ENCODE results near the gene PCDHB7. TPM values are rescaled to one million over a fixed set of nuclear protein-coding genes. Genes with fewer than 3 reads are reported as not detected.
"Not testable (repeated sequence)": the region's sequence is repeated elsewhere in the genome, so short reads cannot be mapped to it uniquely, and the experiment has no call there.

PCDHB7 gene
- total RNA-seq, 1 donor from 2014 or later: 1.5 TPM

DNA sequence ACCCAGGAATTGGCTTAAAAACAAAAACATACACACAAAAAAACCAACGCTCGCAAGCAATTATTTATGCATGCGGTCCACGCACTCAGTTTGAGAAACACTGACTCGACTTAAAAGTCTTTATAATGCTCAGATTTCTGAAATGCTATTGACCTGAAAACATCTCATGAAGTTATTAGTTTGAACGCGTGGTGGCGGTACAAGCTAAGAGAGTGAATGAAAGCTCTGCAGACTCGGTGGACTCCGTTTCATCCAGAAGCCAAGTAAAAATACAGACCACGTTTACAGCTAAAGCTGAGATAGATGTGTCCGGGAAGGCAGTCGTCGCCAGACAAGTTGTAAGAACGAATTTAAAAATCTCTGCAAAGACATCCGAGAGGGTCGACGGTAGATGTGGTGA, 22.6 kb upstream of the PCDHB7 start, which contains the start of gene PCDHB6:
PCDHB6 (plus strand) TSS at position 246 of the 400 bp plus-strand sequence. CDS start 201 bp downstream, outside the sequence.
- TF ChIP-seq, protein P1, sequence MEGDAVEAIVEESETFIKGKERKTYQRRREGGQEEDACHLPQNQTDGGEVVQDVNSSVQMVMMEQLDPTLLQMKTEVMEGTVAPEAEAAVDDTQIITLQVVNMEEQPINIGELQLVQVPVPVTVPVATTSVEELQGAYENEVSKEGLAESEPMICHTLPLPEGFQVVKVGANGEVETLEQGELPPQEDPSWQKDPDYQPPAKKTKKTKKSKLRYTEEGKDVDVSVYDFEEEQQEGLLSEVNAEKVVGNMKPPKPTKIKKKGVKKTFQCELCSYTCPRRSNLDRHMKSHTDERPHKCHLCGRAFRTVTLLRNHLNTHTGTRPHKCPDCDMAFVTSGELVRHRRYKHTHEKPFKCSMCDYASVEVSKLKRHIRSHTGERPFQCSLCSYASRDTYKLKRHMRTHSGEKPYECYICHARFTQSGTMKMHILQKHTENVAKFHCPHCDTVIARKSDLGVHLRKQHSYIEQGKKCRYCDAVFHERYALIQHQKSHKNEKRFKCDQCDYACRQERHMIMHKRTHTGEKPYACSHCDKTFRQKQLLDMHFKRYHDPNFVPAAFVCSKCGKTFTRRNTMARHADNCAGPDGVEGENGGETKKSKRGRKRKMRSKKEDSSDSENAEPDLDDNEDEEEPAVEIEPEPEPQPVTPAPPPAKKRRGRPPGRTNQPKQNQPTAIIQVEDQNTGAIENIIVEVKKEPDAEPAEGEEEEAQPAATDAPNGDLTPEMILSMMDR (IDR thresholded peaks at IDR 0.05; ENCODE audit: insufficient read depth, low read length, poor library complexity, severe bottlenecking): no peak
- no peak within 1 kb of the TSS for H3K4me3 ChIP-seq (ENCODE audit: low read depth, low read length)
- DNase-seq (ENCODE audit: low read depth): no peak
- H3K36me3 ChIP-seq (ENCODE audit: control insufficient read depth, insufficient read depth, low read length): no peaks in the 10 kb centered on the region
- H3K27me3 ChIP-seq (ENCODE audit: control insufficient read depth, insufficient read depth, low read length): no peaks in the 10 kb centered on the region

GRCh38 chr5:141150224-141150992, 22.0 kb upstream of the PCDHB7 start:
- Histone ChIP-seq H3K4me3 (ENCODE audit: low read depth, low read length) (no peak overlapping the region), H3K36me3 (ENCODE audit: control insufficient read depth, insufficient read depth, low read length) (no peaks in the 10 kb centered on the region), H3K27me3 (ENCODE audit: control insufficient read depth, insufficient read depth, low read length) (no peaks in the 10 kb centered on the region)
- DNase-seq (ENCODE audit: low read depth): no peak
- TF ChIP-seq, protein P1 (IDR thresholded peaks at IDR 0.05; ENCODE audit: insufficient read depth, low read length, poor library complexity, severe bottlenecking): no peak

- Histone ChIP-seq H3K27me3 (ENCODE audit: control insufficient read depth, insufficient read depth, low read length) (no peaks in the 10 kb centered on the region), H3K4me3 (ENCODE audit: low read depth, low read length) (no peak overlapping the region), H3K36me3 (ENCODE audit: control insufficient read depth, insufficient read depth, low read length) (no peaks in the 10 kb centered on the region)
- no peak for DNase-seq (ENCODE audit: low read depth)
- TF ChIP-seq, protein P1 (IDR thresholded peaks at IDR 0.05; ENCODE audit: insufficient read depth, low read length, poor library complexity, severe bottlenecking): no peak
Observed at GRCh38 chr5:141150993-141151325, 21.5 kb upstream of the PCDHB7 start.

DNA sequence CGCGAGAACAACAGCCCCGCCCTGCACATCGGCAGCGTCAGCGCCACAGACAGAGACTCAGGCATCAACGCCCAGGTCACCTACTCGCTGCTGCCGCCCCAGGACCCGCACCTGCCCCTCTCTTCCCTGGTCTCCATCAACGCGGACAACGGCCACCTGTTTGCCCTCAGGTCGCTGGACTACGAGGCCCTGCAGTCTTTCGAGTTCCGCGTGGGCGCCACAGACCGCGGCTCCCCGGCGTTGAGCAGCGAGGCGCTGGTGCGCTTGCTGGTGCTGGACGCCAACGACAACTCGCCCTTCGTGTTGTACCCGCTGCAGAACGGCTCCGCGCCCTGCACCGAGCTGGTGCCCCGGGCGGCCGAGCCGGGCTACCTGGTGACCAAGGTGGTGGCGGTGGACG, 20.8 kb upstream of the PCDHB7 start:
- DNase-seq (ENCODE audit: low read depth); H3K27me3 ChIP-seq (ENCODE audit: control insufficient read depth, insufficient read depth, low read length); H3K36me3 ChIP-seq (ENCODE audit: control insufficient read depth, insufficient read depth, low read length); H3K4me3 ChIP-seq (ENCODE audit: low read depth, low read length): not testable (repeated sequence)

DNA sequence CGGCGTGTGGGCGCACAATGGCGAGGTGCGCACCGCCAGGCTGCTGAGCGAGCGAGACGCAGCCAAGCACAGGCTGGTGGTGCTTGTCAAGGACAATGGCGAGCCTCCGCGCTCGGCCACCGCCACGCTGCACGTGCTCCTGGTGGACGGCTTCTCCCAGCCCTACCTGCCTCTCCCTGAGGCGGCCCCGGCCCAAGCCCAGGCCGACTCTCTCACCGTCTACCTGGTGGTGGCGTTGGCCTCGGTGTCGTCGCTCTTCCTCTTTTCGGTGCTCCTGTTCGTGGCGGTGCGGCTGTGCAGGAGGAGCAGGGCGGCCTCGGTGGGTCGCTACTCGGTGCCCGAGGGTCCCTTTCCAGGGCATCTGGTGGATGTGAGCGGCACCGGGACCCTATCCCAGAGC, 20.3 kb upstream of the PCDHB7 start:
- H3K4me3 ChIP-seq (ENCODE audit: low read depth, low read length); H3K27me3 ChIP-seq (ENCODE audit: control insufficient read depth, insufficient read depth, low read length); H3K36me3 ChIP-seq (ENCODE audit: control insufficient read depth, insufficient read depth, low read length); DNase-seq (ENCODE audit: low read depth): not testable (repeated sequence)

DNA sequence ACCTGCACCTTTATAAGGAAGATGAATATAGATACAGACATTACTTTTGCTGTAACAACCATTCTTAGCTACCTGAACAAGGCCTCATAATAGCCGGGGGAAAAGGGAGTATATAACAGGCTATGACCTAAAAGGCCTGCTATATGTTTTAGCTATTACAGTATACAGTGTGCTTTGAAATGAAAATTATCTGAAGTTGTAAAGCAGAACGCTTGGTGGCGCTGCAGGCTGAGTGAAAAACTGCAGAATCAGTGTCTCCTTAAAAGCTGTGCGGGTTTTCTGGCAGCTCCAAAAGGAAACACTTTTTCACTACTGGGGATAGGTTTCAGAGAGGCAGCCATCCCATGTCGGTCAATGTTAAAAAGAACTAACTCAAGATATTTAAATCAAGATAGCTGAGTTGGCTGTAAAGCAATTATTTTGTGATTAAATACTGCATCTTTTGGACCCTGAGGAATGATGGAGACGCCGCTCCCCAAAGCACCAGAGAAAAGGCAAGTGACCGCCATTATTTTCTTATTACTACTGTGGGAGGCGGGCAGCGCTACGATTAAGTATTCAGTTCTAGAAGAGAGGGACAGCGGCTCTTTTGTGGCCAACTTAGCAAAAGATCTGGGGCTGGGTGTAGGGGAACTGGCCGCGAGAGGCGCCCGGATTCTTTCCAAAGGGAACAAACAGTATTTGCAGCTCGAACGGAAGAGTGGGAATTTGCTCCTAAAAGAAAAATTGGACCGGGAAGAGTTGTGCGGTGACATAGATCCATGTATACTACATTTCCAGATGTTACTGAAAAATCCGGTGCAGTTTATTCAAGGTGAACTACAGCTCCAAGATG, 16.7 kb upstream of the PCDHB7 start:
- no peak overlapping the region for H3K4me3 ChIP-seq (ENCODE audit: low read depth, low read length)
- TF ChIP-seq, protein P1 (IDR thresholded peaks at IDR 0.05; ENCODE audit: insufficient read depth, low read length, poor library complexity, severe bottlenecking): no peak
- no peaks in the 10 kb centered on the region for H3K27me3 ChIP-seq (ENCODE audit: control insufficient read depth, insufficient read depth, low read length)
- no peaks in the 10 kb centered on the region for H3K36me3 ChIP-seq (ENCODE audit: control insufficient read depth, insufficient read depth, low read length)
- DNase-seq (ENCODE audit: low read depth): no peak

DNA sequence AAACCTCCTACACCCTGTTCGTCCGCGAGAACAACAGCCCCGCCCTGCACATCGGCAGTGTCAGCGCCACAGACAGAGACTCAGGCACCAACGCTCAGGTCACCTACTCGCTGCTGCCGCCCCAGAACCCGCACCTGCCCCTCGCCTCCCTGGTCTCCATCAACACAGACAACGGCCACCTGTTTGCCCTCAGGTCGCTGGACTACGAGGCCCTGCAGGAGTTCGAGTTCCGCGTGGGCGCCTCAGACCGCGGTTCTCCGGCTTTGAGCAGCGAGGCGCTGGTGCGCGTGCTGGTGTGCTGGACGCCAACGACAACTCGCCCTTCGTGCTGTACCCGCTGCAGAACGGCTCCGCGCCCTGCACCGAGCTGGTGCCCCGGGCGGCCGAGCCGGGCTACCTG, 15.1 kb upstream of the PCDHB7 start:
- DNase-seq (ENCODE audit: low read depth); H3K4me3 ChIP-seq (ENCODE audit: low read depth, low read length); H3K27me3 ChIP-seq (ENCODE audit: control insufficient read depth, insufficient read depth, low read length); H3K36me3 ChIP-seq (ENCODE audit: control insufficient read depth, insufficient read depth, low read length): not testable (repeated sequence)

DNA sequence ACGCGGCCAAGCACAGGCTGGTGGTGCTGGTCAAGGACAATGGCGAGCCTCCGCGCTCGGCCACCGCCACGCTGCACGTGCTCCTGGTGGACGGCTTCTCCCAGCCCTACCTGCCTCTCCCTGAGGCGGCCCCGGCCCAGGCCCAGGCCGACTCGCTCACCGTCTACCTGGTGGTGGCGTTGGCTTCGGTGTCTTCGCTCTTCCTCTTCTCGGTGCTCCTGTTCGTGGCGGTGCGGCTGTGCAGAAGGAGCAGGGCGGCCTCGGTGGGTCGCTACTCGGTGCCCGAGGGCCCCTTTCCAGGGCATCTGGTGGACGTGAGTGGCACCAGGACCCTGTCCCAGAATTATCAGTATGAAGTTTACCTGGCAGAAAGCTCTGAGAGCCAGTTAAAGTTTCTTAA, 14.5 kb upstream of the PCDHB7 start:
- H3K36me3 ChIP-seq (ENCODE audit: control insufficient read depth, insufficient read depth, low read length); H3K4me3 ChIP-seq (ENCODE audit: low read depth, low read length); H3K27me3 ChIP-seq (ENCODE audit: control insufficient read depth, insufficient read depth, low read length); DNase-seq (ENCODE audit: low read depth): not testable (repeated sequence)

DNA sequence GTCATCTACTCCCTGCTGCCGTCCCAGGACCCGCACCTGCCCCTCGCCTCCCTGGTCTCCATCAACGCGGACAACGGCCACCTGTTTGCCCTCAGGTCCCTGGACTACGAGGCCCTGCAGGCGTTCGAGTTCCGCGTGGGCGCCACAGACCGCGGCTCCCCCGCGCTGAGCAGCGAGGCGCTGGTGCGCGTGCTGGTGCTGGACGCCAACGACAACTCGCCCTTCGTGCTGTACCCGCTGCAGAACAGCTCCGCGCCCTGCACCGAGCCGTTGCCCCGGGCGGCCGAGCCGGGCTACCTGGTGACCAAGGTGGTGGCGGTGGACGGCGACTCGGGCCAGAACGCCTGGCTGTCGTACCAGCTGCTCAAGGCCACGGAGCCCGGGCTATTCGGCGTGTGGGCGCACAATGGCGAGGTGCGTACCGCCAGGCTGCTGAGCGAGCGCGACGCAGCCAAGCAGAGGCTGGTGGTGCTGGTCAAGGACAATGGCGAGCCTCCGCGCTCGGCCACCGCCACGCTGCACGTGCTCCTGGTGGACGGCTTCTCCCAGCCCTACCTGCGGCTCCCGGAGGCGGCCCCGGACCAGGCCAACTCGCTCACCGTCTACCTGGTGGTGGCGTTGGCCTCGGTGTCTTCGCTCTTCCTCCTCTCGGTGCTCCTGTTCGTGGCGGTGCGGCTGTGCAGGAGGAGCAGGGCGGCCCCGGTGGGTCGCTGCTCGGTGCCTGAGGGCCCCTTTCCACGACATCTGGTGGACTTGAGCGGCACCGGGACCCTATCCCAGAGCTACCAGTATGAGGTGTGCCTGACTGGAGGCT, 2.1 kb downstream of the PCDHB7 start:
- not testable (repeated sequence) for H3K36me3 ChIP-seq (ENCODE audit: control insufficient read depth, insufficient read depth, low read length); H3K27me3 ChIP-seq (ENCODE audit: control insufficient read depth, insufficient read depth, low read length); DNase-seq (ENCODE audit: low read depth); H3K4me3 ChIP-seq (ENCODE audit: low read depth, low read length)

Data from kidney epithelial cell (primary cell).